Activated naive CD8-positive, alpha-beta T cell (primary cell): ENCODE results near the gene CROCC2.

Experiments used
- H3K27ac Mint-ChIP-seq: one replicate; pipeline ENCODE4 v1.8.0; 2021; ENCODE audit warnings: mixed read lengths
- H3K27me3 Mint-ChIP-seq: one replicate; pipeline ENCODE4 v1.8.0; 2021; ENCODE audit warnings: mixed read lengths
- H3K36me3 Mint-ChIP-seq: one replicate; pipeline ENCODE4 v1.8.0; 2021; ENCODE audit warnings: mixed read lengths
- H3K4me1 Mint-ChIP-seq: one replicate; pipeline ENCODE4 v1.8.0; 2021; ENCODE audit warnings: low read depth, mixed read lengths
- H3K4me3 Mint-ChIP-seq: one replicate; pipeline ENCODE4 v1.8.0; 2021; ENCODE audit warnings: mild to moderate bottlenecking, mixed read lengths
- H3K9me3 Mint-ChIP-seq: one replicate; pipeline ENCODE4 v1.8.0; 2021; ENCODE audit warnings: low read depth, mixed read lengths

Gene CROCC2

GRCh38 chr2:240956935-240957655 lies 51.0 kb downstream of the CROCC2 start:
- Mint-ChIP-seq H3K4me3 (no peak overlapping the region), H3K27ac (no peak overlapping the region), H3K36me3 (no peaks in the 10 kb centered on the region), H3K27me3 (no peaks in the 10 kb centered on the region), H3K4me1 (no peaks in the 10 kb centered on the region), H3K9me3 (no peaks in the 10 kb centered on the region)

GRCh38 chr2:240957656-240958365 lies 51.7 kb downstream of the CROCC2 start:
- H3K27me3 Mint-ChIP-seq = no peaks in the 10 kb centered on the region
- no peaks in the 10 kb centered on the region for H3K9me3 Mint-ChIP-seq
- no peaks in the 10 kb centered on the region for H3K4me1 Mint-ChIP-seq
- no peaks in the 10 kb centered on the region for H3K36me3 Mint-ChIP-seq
- H3K27ac Mint-ChIP-seq = no peak overlapping the region
- no peak overlapping the region for H3K4me3 Mint-ChIP-seq

- Mint-ChIP-seq H3K4me3 (no peak overlapping the region), H3K36me3 (no peaks in the 10 kb centered on the region), H3K27me3 (no peaks in the 10 kb centered on the region), H3K9me3 (no peaks in the 10 kb centered on the region), H3K27ac (no peak overlapping the region), H3K4me1 (no peaks in the 10 kb centered on the region)
Observed at GRCh38 chr2:240958366-240959213, 52.5 kb downstream of the CROCC2 start.

GRCh38 chr2:240959214-240959940 lies 53.2 kb downstream of the CROCC2 start:
- Mint-ChIP-seq H3K27ac (no peak overlapping the region), H3K4me3 (no peak overlapping the region), H3K4me1 (no peaks in the 10 kb centered on the region), H3K9me3 (no peaks in the 10 kb centered on the region), H3K36me3 (no peaks in the 10 kb centered on the region), H3K27me3 (no peaks in the 10 kb centered on the region)

GRCh38 chr2:240959941-240960308 lies 53.8 kb downstream of the CROCC2 start:
- Mint-ChIP-seq H3K4me3 (no peak overlapping the region), H3K36me3 (no peaks in the 10 kb centered on the region), H3K27me3 (no peaks in the 10 kb centered on the region), H3K4me1 (no peaks in the 10 kb centered on the region), H3K9me3 (no peaks in the 10 kb centered on the region), H3K27ac (no peak overlapping the region)

GRCh38 chr2:240960309-240960970 lies 54.3 kb downstream of the CROCC2 start:
- Mint-ChIP-seq H3K36me3 (no peaks in the 10 kb centered on the region), H3K4me3 (no peak overlapping the region), H3K27ac (no peak overlapping the region), H3K9me3 (no peaks in the 10 kb centered on the region), H3K27me3 (no peaks in the 10 kb centered on the region), H3K4me1 (no peaks in the 10 kb centered on the region)

GRCh38 chr2:240960971-240961876 lies 55.1 kb downstream of the CROCC2 start:
- no peaks in the 10 kb centered on the region for H3K4me1 Mint-ChIP-seq
- no peak overlapping the region for H3K4me3 Mint-ChIP-seq
- no peaks in the 10 kb centered on the region for H3K9me3 Mint-ChIP-seq
- no peaks in the 10 kb centered on the region for H3K27me3 Mint-ChIP-seq
- no peaks in the 10 kb centered on the region for H3K36me3 Mint-ChIP-seq
- no peak overlapping the region for H3K27ac Mint-ChIP-seq

GRCh38 chr2:240961910-240962299 lies 55.8 kb downstream of the CROCC2 start:
- no peaks in the 10 kb centered on the region for H3K4me1 Mint-ChIP-seq
- no peak overlapping the region for H3K4me3 Mint-ChIP-seq
- no peaks in the 10 kb centered on the region for H3K27me3 Mint-ChIP-seq
- H3K27ac Mint-ChIP-seq = no peak overlapping the region
- H3K9me3 Mint-ChIP-seq = no peaks in the 10 kb centered on the region
- no peaks in the 10 kb centered on the region for H3K36me3 Mint-ChIP-seq

- Mint-ChIP-seq H3K27me3 (no peaks in the 10 kb centered on the region), H3K27ac (no peak overlapping the region), H3K36me3 (no peaks in the 10 kb centered on the region), H3K9me3 (no peaks in the 10 kb centered on the region), H3K4me1 (no peaks in the 10 kb centered on the region), H3K4me3 (no peak overlapping the region)
Observed at GRCh38 chr2:240962300-240963064, 56.3 kb downstream of the CROCC2 start.

- H3K4me3 Mint-ChIP-seq = no peak overlapping the region
- H3K9me3 Mint-ChIP-seq = no peaks in the 10 kb centered on the region
- no peaks in the 10 kb centered on the region for H3K4me1 Mint-ChIP-seq
- H3K27ac Mint-ChIP-seq = no peak overlapping the region
- H3K27me3 Mint-ChIP-seq = no peaks in the 10 kb centered on the region
- no peaks in the 10 kb centered on the region for H3K36me3 Mint-ChIP-seq
Observed at GRCh38 chr2:240963065-240963867, 57.1 kb downstream of the CROCC2 start.

- no peak overlapping the region for H3K4me3 Mint-ChIP-seq
- no peaks in the 10 kb centered on the region for H3K4me1 Mint-ChIP-seq
- no peaks in the 10 kb centered on the region for H3K27me3 Mint-ChIP-seq
- no peaks in the 10 kb centered on the region for H3K36me3 Mint-ChIP-seq
- no peaks in the 10 kb centered on the region for H3K9me3 Mint-ChIP-seq
- H3K27ac Mint-ChIP-seq = no peak overlapping the region
Observed at GRCh38 chr2:240963868-240964703, 58.0 kb downstream of the CROCC2 start.
